Neural crest cell (in vitro differentiated cells): ENCODE data around the gene PIK3R5. TPM values are rescaled to one million over a fixed set of nuclear protein-coding genes. Genes with fewer than 3 reads are reported as not detected.
A peak's percentile ranks its signal among the peaks of the same experiment; 100 is the strongest.

ENCODE experiments used
- DNase-seq: peaks from one replicate; pipeline ENCODE4 v3.0.0; 2021; ENCODE audit warnings: low read depth, mixed read lengths, low spot score
- H3K27ac Mint-ChIP-seq: one replicate; pipeline ENCODE4 v1.8.0; 2021; ENCODE audit warnings: mild to moderate bottlenecking, mixed read lengths; ENCODE audit not compliant: unreplicated experiment
- H3K27me3 Mint-ChIP-seq: 2 replicates; pipeline ENCODE4 v1.8.0; 2021; ENCODE audit warnings: low read depth, mild to moderate bottlenecking, mixed read lengths
- H3K36me3 Mint-ChIP-seq: 2 replicates; pipeline ENCODE4 v1.8.0; 2021; ENCODE audit warnings: low read depth, mild to moderate bottlenecking, mixed read lengths
- H3K4me1 Mint-ChIP-seq: 2 replicates; pipeline ENCODE4 v1.8.0; 2021; ENCODE audit warnings: mixed read lengths
- H3K4me3 Mint-ChIP-seq: one replicate; pipeline ENCODE4 v1.8.0; 2021; ENCODE audit warnings: mild to moderate bottlenecking, mixed read lengths
- H3K9me3 Mint-ChIP-seq: 2 replicates; pipeline ENCODE4 v1.8.0; 2021; ENCODE audit warnings: mixed read lengths
- long read RNA-seq: library from polyadenylated mRNA; unstranded; transcript quantifications from one replicate; pipeline ENCODE4 v2.0.0, GENCODE V29; 2020
- total RNA-seq: library from RNA; stranded (reverse); gene quantifications from 2 replicates; pipeline ENCODE4 v1.2.1, GENCODE V29; 2021
- TF ChIP-seq, protein P1 (sequence below): fragments of 200-600 bp; sonication (generic); conservative IDR thresholded peaks from 2 replicates; pipeline ENCODE4 v1.5.0; 2021; ENCODE audit warnings: antibody characterized with exemption, mild to moderate bottlenecking

The PIK3R5 gene, protein sequence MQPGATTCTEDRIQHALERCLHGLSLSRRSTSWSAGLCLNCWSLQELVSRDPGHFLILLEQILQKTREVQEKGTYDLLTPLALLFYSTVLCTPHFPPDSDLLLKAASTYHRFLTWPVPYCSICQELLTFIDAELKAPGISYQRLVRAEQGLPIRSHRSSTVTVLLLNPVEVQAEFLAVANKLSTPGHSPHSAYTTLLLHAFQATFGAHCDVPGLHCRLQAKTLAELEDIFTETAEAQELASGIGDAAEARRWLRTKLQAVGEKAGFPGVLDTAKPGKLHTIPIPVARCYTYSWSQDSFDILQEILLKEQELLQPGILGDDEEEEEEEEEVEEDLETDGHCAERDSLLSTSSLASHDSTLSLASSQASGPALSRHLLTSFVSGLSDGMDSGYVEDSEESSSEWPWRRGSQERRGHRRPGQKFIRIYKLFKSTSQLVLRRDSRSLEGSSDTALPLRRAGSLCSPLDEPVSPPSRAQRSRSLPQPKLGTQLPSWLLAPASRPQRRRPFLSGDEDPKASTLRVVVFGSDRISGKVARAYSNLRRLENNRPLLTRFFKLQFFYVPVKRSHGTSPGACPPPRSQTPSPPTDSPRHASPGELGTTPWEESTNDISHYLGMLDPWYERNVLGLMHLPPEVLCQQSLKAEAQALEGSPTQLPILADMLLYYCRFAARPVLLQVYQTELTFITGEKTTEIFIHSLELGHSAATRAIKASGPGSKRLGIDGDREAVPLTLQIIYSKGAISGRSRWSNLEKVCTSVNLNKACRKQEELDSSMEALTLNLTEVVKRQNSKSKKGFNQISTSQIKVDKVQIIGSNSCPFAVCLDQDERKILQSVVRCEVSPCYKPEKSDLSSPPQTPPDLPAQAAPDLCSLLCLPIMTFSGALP
- total RNA-seq = 0.52 and 1.4 TPM in 2 replicates
- long read RNA-seq = 0 reads

DNA sequence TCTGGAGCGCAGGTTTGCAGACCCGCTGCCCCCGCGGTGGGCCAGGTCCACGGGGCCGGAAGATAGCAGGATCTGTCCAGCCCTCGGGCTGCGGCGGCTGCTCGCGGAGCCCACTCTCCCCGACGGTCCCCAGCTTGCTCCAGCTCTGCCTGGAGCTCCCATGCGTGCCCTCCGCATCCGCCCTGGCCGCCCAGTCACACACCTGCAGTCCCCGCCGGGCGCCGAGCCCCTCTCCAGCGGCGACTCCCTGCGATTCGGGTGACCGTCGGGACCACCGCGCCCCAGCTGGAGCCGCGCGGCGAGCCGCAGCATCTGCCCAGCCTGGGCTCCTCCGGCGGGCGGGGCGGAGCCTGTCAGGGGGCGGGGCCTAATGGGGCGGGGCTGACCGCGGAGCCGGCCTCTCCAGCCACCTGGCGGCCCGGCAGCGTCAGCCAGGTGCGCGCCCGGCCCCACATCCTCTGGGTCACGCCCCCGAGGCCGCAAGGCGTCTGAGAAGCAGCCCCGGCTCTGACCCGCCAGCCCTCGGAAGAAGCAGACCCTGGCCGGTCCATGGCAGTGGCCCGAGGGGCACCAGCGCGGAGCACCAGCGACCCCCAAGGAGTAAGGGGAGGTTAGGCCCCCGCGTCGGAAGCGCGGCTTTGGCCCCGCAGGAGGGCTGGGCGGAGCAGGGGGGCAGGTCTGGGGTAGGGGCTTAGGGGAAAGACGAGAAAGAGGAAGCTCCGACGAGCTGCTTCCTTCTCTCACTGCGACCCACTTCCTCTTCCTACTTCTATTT lies at the start of gene PIK3R5:
Gene PIK3R5, minus strand, starts transcription at position 314 of the 775 bp plus-strand sequence. CDS start 54,213 bp downstream, outside the sequence.
- Mint-ChIP-seq H3K27ac (no peak within 1 kb of the TSS), H3K4me1 (peaks cover 11% of the 10 kb centered on the region), H3K36me3 (peaks cover 4% of the 10 kb centered on the region), H3K4me3 (peak within 1 kb of the TSS; percentile 27), H3K9me3 (peaks cover 6% of the 10 kb centered on the region), H3K27me3 (peaks cover 73% of the 10 kb centered on the region)
- DNase-seq = peak; percentile 34
- TF ChIP-seq, protein P1, sequence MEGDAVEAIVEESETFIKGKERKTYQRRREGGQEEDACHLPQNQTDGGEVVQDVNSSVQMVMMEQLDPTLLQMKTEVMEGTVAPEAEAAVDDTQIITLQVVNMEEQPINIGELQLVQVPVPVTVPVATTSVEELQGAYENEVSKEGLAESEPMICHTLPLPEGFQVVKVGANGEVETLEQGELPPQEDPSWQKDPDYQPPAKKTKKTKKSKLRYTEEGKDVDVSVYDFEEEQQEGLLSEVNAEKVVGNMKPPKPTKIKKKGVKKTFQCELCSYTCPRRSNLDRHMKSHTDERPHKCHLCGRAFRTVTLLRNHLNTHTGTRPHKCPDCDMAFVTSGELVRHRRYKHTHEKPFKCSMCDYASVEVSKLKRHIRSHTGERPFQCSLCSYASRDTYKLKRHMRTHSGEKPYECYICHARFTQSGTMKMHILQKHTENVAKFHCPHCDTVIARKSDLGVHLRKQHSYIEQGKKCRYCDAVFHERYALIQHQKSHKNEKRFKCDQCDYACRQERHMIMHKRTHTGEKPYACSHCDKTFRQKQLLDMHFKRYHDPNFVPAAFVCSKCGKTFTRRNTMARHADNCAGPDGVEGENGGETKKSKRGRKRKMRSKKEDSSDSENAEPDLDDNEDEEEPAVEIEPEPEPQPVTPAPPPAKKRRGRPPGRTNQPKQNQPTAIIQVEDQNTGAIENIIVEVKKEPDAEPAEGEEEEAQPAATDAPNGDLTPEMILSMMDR = peak; percentile 38

DNA sequence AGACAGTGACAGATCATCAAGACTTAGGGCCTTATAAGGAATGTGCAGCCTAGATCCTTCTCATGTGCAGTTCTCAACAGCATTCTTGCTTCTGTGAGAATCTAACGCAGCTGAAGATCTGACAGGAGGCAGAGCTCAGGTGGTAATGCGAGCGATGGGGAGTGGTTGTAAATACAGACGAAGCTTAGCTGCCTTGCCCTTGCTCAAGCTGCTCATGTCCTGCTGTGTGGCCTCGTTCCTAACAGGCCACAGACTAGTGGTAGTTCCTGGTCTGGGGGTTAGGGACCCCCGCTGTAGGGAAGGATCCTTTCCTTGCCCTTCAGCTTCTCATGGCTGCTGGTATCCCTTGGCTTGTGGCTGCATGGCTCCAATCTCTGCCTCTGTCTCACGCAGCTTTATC lies 45.5 kb upstream of the PIK3R5 start:
- DNase-seq = no peak
- Mint-ChIP-seq H3K4me3 (no peak overlapping the region), H3K27ac (no peak overlapping the region), H3K4me1 (peaks cover 4% of the 10 kb centered on the region), H3K27me3 (peaks cover 76% of the 10 kb centered on the region), H3K9me3 (no peaks in the 10 kb centered on the region), H3K36me3 (no peaks in the 10 kb centered on the region)
- TF ChIP-seq, protein P1 = no peak

DNA sequence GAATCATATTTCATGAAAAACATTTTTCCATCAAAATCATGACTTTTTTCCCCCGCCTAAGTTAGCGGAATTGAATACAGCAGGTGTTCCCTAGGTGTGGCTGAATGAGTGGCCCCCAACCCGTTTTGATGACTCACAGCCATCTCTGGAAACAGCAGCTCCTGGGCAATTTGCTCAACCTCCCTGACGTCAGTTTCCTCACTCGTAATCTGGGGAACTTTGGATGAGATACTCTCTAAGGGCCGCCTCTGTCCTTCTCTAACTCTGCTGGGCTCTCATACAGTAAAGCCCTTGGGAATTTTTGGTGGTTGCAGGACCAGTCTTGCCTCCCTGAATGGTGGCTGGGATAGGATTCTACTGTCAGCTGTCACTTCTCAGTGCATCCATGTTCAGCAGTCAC lies 44.2 kb upstream of the PIK3R5 start:
- H3K27me3 Mint-ChIP-seq = peaks cover 85% of the 10 kb centered on the region
- H3K4me1 Mint-ChIP-seq = peaks cover 4% of the 10 kb centered on the region
- H3K4me3 Mint-ChIP-seq = no peak overlapping the region
- no peak for DNase-seq
- no peaks in the 10 kb centered on the region for H3K9me3 Mint-ChIP-seq
- TF ChIP-seq, protein P1 = no peak
- no peaks in the 10 kb centered on the region for H3K36me3 Mint-ChIP-seq
- peak overlapping the region; percentile 70 for H3K27ac Mint-ChIP-seq

DNA sequence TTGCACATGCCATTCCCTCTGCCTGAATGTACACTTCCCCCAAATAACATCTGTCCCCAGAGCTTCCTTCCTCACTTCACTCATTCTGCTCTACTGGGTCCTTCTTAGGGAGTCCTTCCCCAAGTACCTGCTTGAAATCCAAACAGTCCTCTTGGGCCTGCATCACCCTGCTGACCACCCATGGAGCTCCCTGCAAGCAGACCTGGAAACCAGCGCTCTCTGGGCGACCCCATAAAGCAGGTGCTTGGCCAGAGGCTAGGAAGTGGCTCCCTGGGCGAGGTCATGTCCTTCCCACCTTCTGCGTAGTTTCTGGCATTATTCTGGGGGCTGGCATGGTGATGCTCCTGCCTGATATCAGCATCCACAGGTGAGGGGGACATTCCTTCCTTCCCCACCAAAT lies 43.6 kb upstream of the PIK3R5 start:
- H3K4me3 Mint-ChIP-seq = no peak overlapping the region
- H3K36me3 Mint-ChIP-seq = no peaks in the 10 kb centered on the region
- DNase-seq = no peak
- TF ChIP-seq, protein P1 = no peak
- H3K27me3 Mint-ChIP-seq = peaks cover 86% of the 10 kb centered on the region
- H3K4me1 Mint-ChIP-seq = peaks cover 4% of the 10 kb centered on the region
- H3K27ac Mint-ChIP-seq = no peak overlapping the region
- no peaks in the 10 kb centered on the region for H3K9me3 Mint-ChIP-seq

DNA sequence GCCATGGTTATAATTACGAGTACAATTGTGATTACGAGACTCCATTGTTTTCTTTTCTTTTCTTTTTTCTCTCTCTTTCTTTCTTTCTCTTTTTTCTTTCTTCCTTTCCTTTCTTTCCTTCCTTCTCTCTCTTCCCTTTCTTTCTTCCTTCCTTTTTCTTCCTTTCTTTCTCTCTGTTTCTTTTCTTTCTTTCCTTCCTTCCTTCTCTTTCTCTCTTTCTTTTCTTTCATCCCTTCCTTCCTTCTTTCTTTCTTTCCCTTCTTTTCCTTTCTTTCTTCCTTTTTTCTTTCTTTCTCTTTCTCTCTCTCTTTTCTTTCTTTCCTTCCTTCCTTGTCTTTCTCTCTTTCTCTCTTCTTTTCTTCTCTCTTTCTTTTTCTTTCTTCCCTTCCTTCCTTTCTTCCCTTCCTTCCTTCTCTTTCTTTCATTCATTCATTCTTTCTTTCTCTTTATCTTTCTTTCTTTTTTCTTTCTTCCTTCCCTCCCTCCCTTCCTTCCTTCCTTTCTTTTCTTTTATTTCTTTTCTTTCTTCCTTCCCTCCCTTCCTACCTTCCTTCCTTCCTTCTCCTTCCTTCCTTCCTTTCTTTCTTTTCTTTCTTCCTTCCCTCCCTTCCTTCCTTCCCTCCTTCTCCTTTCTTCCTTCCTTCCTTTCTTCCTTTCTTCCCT lies 41.7 kb upstream of the PIK3R5 start:
- H3K4me3 Mint-ChIP-seq = no peak overlapping the region

More for the DNA sequence above, 41.7 kb upstream of the PIK3R5 start:
- no peak for DNase-seq
- Mint-ChIP-seq H3K27ac (no peak overlapping the region), H3K36me3 (no peaks in the 10 kb centered on the region), H3K27me3 (peaks cover 86% of the 10 kb centered on the region), H3K9me3 (no peaks in the 10 kb centered on the region), H3K4me1 (peaks cover 13% of the 10 kb centered on the region)
- TF ChIP-seq, protein P1 = no peak
